ENCODE measurements around the gene COL18A1. TPM values are rescaled to one million over a fixed set of nuclear protein-coding genes. Genes with fewer than 3 reads are reported as not detected.

The COL18A1 gene
- total and polyA plus RNA-seq, 2 of the 8 experiments (the other 6 are each of a cell fraction or from before 2014, with no cell fraction given), result 145 to 201 TPM

DNA sequence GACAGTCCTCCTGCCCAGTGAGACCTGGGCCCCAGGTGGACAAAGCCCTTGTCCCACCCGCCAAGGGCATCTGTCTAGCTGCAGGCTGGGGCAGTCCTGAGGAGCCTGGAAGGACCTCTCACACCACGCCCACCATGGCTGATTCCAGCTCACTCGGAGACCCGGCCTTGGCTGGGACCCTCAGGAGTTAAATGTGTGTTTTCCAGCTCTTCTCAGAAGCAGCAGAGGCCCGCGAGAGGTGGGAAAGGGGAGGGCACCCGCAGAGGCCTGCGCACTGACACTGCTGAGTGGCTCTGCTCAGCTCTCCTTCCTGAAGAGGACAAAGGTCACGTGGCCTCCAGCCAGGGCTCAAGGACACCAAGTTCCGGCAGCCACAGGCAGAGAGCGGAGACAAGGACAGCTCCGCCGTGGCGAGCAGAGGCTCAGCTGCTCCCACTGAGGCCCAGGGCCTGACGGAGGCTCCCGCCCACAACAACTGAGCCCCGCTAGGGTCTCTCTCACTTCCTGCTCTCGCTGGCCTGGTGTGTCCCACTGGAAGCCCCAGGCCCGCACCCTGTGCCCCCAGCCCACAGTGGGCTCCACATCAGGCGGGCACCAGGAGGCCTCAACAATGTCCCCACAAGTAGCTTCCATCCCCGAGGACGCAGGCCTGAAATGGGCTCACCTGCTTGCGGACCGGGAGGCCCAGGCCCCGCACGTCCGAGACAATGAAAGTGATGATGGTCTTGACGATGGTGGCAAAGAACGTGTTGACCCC lies 120.4 kb downstream of the COL18A1 start (continued):
- TF ChIP-seq RAD21 (IDR thresholded peaks at IDR 0.05 in 1 of 2, conservative IDR thresholded peaks at IDR 0.05 in 1 of 2; ENCODE audit: low read depth in 2 of 2, low read length in 2 of 2), result no peak
- TF ChIP-seq, protein P1, sequence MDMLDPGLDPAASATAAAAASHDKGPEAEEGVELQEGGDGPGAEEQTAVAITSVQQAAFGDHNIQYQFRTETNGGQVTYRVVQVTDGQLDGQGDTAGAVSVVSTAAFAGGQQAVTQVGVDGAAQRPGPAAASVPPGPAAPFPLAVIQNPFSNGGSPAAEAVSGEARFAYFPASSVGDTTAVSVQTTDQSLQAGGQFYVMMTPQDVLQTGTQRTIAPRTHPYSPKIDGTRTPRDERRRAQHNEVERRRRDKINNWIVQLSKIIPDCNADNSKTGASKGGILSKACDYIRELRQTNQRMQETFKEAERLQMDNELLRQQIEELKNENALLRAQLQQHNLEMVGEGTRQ (IDR thresholded peaks at IDR 0.05; ENCODE audit: low read length), result no peak
- no peak for TF ChIP-seq TBP (IDR thresholded peaks at IDR 0.05; ENCODE audit: low read depth, low read length)
- no peak for TF ChIP-seq SP4 (IDR thresholded peaks at IDR 0.05; ENCODE audit: low read length)

Measured in H1 (cell line).